K562 (cell line): Measurements from ENCODE around the gene FOSL2. TPM values are rescaled to one million over a fixed set of nuclear protein-coding genes. Genes with fewer than 3 reads are reported as not detected.

Experiments
- ATF4 ChIP-seq: fragments of 450-650 bp; formaldehyde crosslinking; IDR thresholded peaks from 2 replicates; pipeline ENCODE4 v1.4.0; 2022; ENCODE audit warnings: mild to moderate bottlenecking, moderate library complexity
- BCL6 ChIP-seq: fragments of 250-450 bp; sonication (Bioruptor Pico); IDR thresholded peaks from 2 replicates; pipeline ENCODE4 v1.4.0; 2020
- BHLHE40 ChIP-seq: IDR thresholded peaks from 2 replicates; pipeline ENCODE4 v1.6.1; 2011; ENCODE audit warnings: low read length, improper control_type of control experiment
- BRF1 ChIP-seq: IDR thresholded peaks from 3 replicates; pipeline ENCODE4 v1.6.1; 2011; ENCODE audit warnings: borderline replicate concordance, mild to moderate bottlenecking; ENCODE audit not compliant: insufficient read length; ENCODE audit errors: extremely low read depth
- CHD2 ChIP-seq: IDR thresholded peaks from 2 replicates; pipeline ENCODE4 v1.6.1; 2011; ENCODE audit warnings: low read depth, low read length
- EGR1 ChIP-seq: fragments of 450-650 bp; conservative IDR thresholded peaks from 2 replicates; pipeline ENCODE4 v1.6.1; 2017; ENCODE audit warnings: mild to moderate bottlenecking
- GABPB2 ChIP-seq: fragments of 250-450 bp; sonication (Bioruptor Pico); conservative IDR thresholded peaks from 2 replicates; pipeline ENCODE4 v1.5.1; 2021; ENCODE audit warnings: mild to moderate bottlenecking
- HMGXB4 ChIP-seq: sonication (generic); formaldehyde crosslinking; IDR thresholded peaks from 2 replicates; pipeline ENCODE4 v1.8.1; 2023; ENCODE audit warnings: mild to moderate bottlenecking, missing genetic modification reagents
- NFIC ChIP-seq: fragments of 450-650 bp; IDR thresholded peaks from 2 replicates; pipeline ENCODE4 v1.6.1; 2017; ENCODE audit warnings: mild to moderate bottlenecking, inconsistent platforms
- PTBP1 ChIP-seq: fragments of 200-400 bp; formaldehyde crosslinking; IDR thresholded peaks from 2 replicates; pipeline ENCODE4 v1.6.1; 2017; ENCODE audit warnings: low read depth, low read length
- SPI1 ChIP-seq: IDR thresholded peaks from 2 replicates; pipeline ENCODE4 v1.6.1; 2011; ENCODE audit warnings: low read depth, low read length, control low read depth, borderline replicate concordance
- TARDBP ChIP-seq: fragments of 450-650 bp; IDR thresholded peaks from 2 replicates; pipeline ENCODE4 v1.6.1; 2016
- TFAP4 ChIP-seq: sonication (generic); formaldehyde crosslinking; IDR thresholded peaks from 2 replicates; pipeline ENCODE4 v1.8.0; 2022; ENCODE audit warnings: missing genetic modification reagents, mild to moderate bottlenecking, moderate library complexity, borderline replicate concordance
- ZNF12 ChIP-seq: sonication (generic); formaldehyde crosslinking; IDR thresholded peaks from 2 replicates; pipeline ENCODE4 v1.4.0; 2020; ENCODE audit warnings: mild to moderate bottlenecking, missing genetic modification reagents
- ZNF174 ChIP-seq: fragments of 250-450 bp; sonication (Bioruptor Pico); IDR thresholded peaks from 2 replicates; pipeline ENCODE4 v1.4.0; 2020; ENCODE audit warnings: mild to moderate bottlenecking
- ZNF24 ChIP-seq: fragments of 450-650 bp; IDR thresholded peaks from 2 replicates; pipeline ENCODE4 v1.6.1; 2016
- ZNF398 ChIP-seq: fragments of 250-450 bp; sonication (Bioruptor Pico); IDR thresholded peaks from 2 replicates; pipeline ENCODE4 v1.8.0; 2021; ENCODE audit warnings: moderate library complexity, mild to moderate bottlenecking, inconsistent platforms
- ZSCAN32 ChIP-seq: fragments of 450-650 bp; formaldehyde crosslinking; IDR thresholded peaks from 2 replicates; pipeline ENCODE4 v1.4.0; 2020; ENCODE audit warnings: mild to moderate bottlenecking, moderate library complexity
- polyA plus RNA-seq, 8 experiments: library from polyadenylated mRNA; depleted of rRNA in 4 of 8; stranded (reverse) in 5 of 8; unstranded in 3 of 8; fragments of >200 nt; fragmentation: Nextera tagmentation in 2 of 8; fragmentation: Illumina TruSeq in 1 of 8; extraction: Ambion mirVana in 2 of 8; extraction: Trizol in 1 of 8; gene quantifications; 2 replicates each; pipeline versions ENCODE4 v1.2.1 to v1.2.3, GENCODE V29; 2011 to 2014; ENCODE audit warnings: inconsistent platforms in 1 of 8, missing spikeins in 1 of 8
- total RNA-seq, 7 experiments: library from RNA; depleted of rRNA in 6 of 7; stranded (reverse); fragments of >200 nt in 6 of 7; fragmentation: Illumina TruSeq in 2 of 7; extraction: Trizol in 2 of 7; gene quantifications; 2 replicates each; pipeline versions ENCODE4 v1.2.1 to v1.2.3, GENCODE V29; 2011 to 2021; ENCODE audit warnings: low replicate concordance in 1 of 7

The FOSL2 gene
- total and polyA plus RNA-seq, 9 of the 15 experiments (the other 6 are each of a cell fraction or from before 2014, with no cell fraction given), result 0.04 to 2.9 (median 0.80) TPM

GRCh38 chr2:28359222-28360057 is 33.2 kb upstream of the FOSL2 start (continued):
- TF ChIP-seq CHD2, result no peak
- no peak for TF ChIP-seq ZSCAN32 (CRISPR knock-in tag)
- peak; percentile 96 for TF ChIP-seq TFAP4 (CRISPR knock-in tag)
- peak; percentile 89 for TF ChIP-seq BHLHE40
- no peak for TF ChIP-seq ZNF12 (CRISPR knock-in tag)
- no peak for TF ChIP-seq BRF1
- TF ChIP-seq EGR1, result no peak
- no peak for TF ChIP-seq GABPB2 (CRISPR knock-in tag)
- TF ChIP-seq PTBP1, result no peak
- TF ChIP-seq TARDBP, result peak; percentile 77
- no peak for TF ChIP-seq ZNF174 (CRISPR knock-in tag)
- peak; percentile 59; the same call in 1 of the 2 replicates for TF ChIP-seq NFIC
- TF ChIP-seq BCL6, result peak; percentile 52; the same call in 1 of the 2 replicates
- TF ChIP-seq HMGXB4, result no peak
- no peak for TF ChIP-seq SPI1
- TF ChIP-seq ATF4 (CRISPR knock-in tag), result peak; percentile 64
- no peak for TF ChIP-seq ZNF398 (CRISPR knock-in tag)
- no peak; the same call in 1 of the 2 replicates for TF ChIP-seq ZNF24
